Cerebellar nuclear complex (tissue), 1 donor: Measurements from ENCODE around the gene KHDC4.

Experiments
- DNase-seq, 2 experiments: peaks; one replicate each; lab custom pipeline; 2025; lab: John Stamatoyannopoulos, UW

The KHDC4 gene

GRCh38 chr1:155969377-155969791, 35.2 kb upstream of the KHDC4 start:
- no peak for DNase-seq

GRCh38 chr1:155968670-155969069, 34.5 kb upstream of the KHDC4 start:
- DNase-seq: no peak

GRCh38 chr1:155968051-155968400, 33.8 kb upstream of the KHDC4 start:
- DNase-seq: no peak

- DNase-seq: no peak
Measured at GRCh38 chr1:155967341-155968050, 33.3 kb upstream of the KHDC4 start.

- no peak for DNase-seq
Measured at GRCh38 chr1:155966750-155967149, 32.5 kb upstream of the KHDC4 start.

- no peak for DNase-seq
Measured at GRCh38 chr1:155966135-155966534, 31.9 kb upstream of the KHDC4 start.

GRCh38 chr1:155964193-155964592, 30.0 kb upstream of the KHDC4 start:
- no peak for DNase-seq

- DNase-seq: no peak
Measured at GRCh38 chr1:155962599-155963211, 28.5 kb upstream of the KHDC4 start.

- peak in 1 of 2 experiments; percentile 49 for DNase-seq
Measured at GRCh38 chr1:155961937-155962336, 27.7 kb upstream of the KHDC4 start.

GRCh38 chr1:155960081-155960745, 26.0 kb upstream of the KHDC4 start:
- DNase-seq: no peak

- no peak for DNase-seq
Measured at GRCh38 chr1:155957411-155957915, 23.2 kb upstream of the KHDC4 start.

GRCh38 chr1:155954645-155955044, 20.4 kb upstream of the KHDC4 start:
- no peak for DNase-seq

- DNase-seq: no peak
Measured at GRCh38 chr1:155952505-155952890, 18.3 kb upstream of the KHDC4 start.

- DNase-seq: no peak
Measured at GRCh38 chr1:155951753-155952504, 17.7 kb upstream of the KHDC4 start.

- DNase-seq: no peak
Measured at GRCh38 chr1:155950829-155951228, 16.6 kb upstream of the KHDC4 start.

GRCh38 chr1:155947741-155948140, 13.5 kb upstream of the KHDC4 start:
- no peak for DNase-seq

- DNase-seq: no peak
Measured at GRCh38 chr1:155947292-155947691, 13.1 kb upstream of the KHDC4 start.

- no peak for DNase-seq
Measured at GRCh38 chr1:155946633-155947219, 12.5 kb upstream of the KHDC4 start.

GRCh38 chr1:155944444-155944799, 10.2 kb upstream of the KHDC4 start:
- DNase-seq: no peak

- no peak for DNase-seq
Measured at GRCh38 chr1:155942578-155943141, 8.4 kb upstream of the KHDC4 start.

GRCh38 chr1:155941845-155942531, 7.8 kb upstream of the KHDC4 start:
- no peak for DNase-seq
